ENCODE data around the gene CSNK1G3.
"Not testable (repeated sequence)": the region's sequence is repeated elsewhere in the genome, so short reads cannot be mapped to it uniquely, and the experiment has no call there.

DNA sequence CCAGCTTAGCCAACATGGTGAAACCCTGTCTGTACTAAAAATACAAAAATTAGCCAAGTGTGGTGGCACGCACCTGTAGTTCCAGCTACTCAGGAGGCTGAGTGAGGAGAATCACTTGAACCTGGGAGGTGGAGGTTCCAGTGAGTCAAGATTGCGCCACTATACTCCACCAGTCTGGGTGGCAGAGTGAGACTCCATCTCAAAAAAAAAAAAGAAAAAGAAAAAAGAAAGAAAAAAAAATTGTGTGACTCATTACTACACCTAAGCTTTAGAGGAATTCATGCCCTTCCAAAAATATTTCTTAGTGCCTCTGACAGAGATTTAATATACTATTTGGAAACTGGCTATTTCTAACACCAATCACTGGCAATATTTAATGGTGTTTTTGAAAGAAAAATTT, 16.8 kb upstream of the CSNK1G3 start:
- TF ChIP-seq POLR2AphosphoS5, POLR2A, EP300 (IDR thresholded peaks at IDR 0.05): not testable (repeated sequence)
- TF ChIP-seq, protein P1, sequence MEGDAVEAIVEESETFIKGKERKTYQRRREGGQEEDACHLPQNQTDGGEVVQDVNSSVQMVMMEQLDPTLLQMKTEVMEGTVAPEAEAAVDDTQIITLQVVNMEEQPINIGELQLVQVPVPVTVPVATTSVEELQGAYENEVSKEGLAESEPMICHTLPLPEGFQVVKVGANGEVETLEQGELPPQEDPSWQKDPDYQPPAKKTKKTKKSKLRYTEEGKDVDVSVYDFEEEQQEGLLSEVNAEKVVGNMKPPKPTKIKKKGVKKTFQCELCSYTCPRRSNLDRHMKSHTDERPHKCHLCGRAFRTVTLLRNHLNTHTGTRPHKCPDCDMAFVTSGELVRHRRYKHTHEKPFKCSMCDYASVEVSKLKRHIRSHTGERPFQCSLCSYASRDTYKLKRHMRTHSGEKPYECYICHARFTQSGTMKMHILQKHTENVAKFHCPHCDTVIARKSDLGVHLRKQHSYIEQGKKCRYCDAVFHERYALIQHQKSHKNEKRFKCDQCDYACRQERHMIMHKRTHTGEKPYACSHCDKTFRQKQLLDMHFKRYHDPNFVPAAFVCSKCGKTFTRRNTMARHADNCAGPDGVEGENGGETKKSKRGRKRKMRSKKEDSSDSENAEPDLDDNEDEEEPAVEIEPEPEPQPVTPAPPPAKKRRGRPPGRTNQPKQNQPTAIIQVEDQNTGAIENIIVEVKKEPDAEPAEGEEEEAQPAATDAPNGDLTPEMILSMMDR (IDR thresholded peaks at IDR 0.05): not testable (repeated sequence)
